DOHH2 (cell line): ENCODE data around the gene DHRS9.

Experiments
- H3F3A ChIP-seq: fragments of 200-600 bp; sonication (generic), shearing (Covaris generic); 2 replicates; pipeline ENCODE4 v1.6.0; 2016; ENCODE audit warnings: antibody characterized with exemption, mild to moderate bottlenecking; ENCODE audit not compliant: control insufficient read depth, insufficient read depth
- H3K27ac ChIP-seq: fragments of 200-600 bp; sonication (generic); 2 replicates; pipeline ENCODE4 v1.5.1; 2014; ENCODE audit warnings: low read depth, mild to moderate bottlenecking, low read length, moderate library complexity
- H3K27me3 ChIP-seq: fragments of 200-600 bp; sonication (generic); 2 replicates; pipeline ENCODE4 v1.6.1; 2014; ENCODE audit warnings: mild to moderate bottlenecking, low read length, mixed read lengths; ENCODE audit not compliant: control insufficient read depth
- H3K36me3 ChIP-seq: fragments of 200-600 bp; sonication (generic); 2 replicates; pipeline ENCODE4 v1.6.1; 2014; ENCODE audit warnings: mild to moderate bottlenecking, low read length, moderate library complexity, mixed read lengths; ENCODE audit not compliant: control insufficient read depth
- H3K4me1 ChIP-seq: fragments of 200-600 bp; sonication (generic); 2 replicates; pipeline ENCODE4 v1.6.1; 2014; ENCODE audit warnings: mild to moderate bottlenecking, low read length, mixed read lengths; ENCODE audit not compliant: control insufficient read depth
- H3K4me2 ChIP-seq: fragments of 200-600 bp; sonication (generic); 2 replicates; pipeline ENCODE4 v1.6.0; 2014; ENCODE audit warnings: mild to moderate bottlenecking, low read length, moderate library complexity
- H3K4me3 ChIP-seq: fragments of 200-600 bp; sonication (generic); 2 replicates; pipeline ENCODE4 v1.5.1; 2014; ENCODE audit warnings: mild to moderate bottlenecking, low read length, mixed read lengths
- H3K79me2 ChIP-seq: fragments of 200-600 bp; sonication (generic); 2 replicates; pipeline ENCODE4 v1.6.1; 2014; ENCODE audit warnings: mild to moderate bottlenecking, low read length, mixed read lengths; ENCODE audit not compliant: control insufficient read depth
- H3K9me2 ChIP-seq: fragments of 200-600 bp; sonication (generic); replicated peaks from 2 replicates; pipeline ENCODE4 v1.6.1; 2014; ENCODE audit warnings: mild to moderate bottlenecking, low read length, mixed read lengths; ENCODE audit not compliant: control insufficient read depth
- H3K9me3 ChIP-seq: fragments of 200-600 bp; sonication (generic); 2 replicates; pipeline ENCODE4 v1.6.1; 2014; ENCODE audit warnings: antibody characterized with exemption, low read length, mixed read lengths; ENCODE audit not compliant: control insufficient read depth, insufficient read depth
- H4K20me1 ChIP-seq: fragments of 200-600 bp; sonication (generic); 2 replicates; pipeline ENCODE4 v1.6.0; 2014; ENCODE audit warnings: low read depth, mild to moderate bottlenecking, antibody characterized with exemption, low read length, moderate library complexity; ENCODE audit not compliant: control insufficient read depth, insufficient read depth
- EZH2phosphoT487 ChIP-seq: fragments of 200-600 bp; sonication (generic); IDR thresholded peaks from 2 replicates; pipeline ENCODE4 v1.6.1; 2017; ENCODE audit warnings: borderline replicate concordance, mild to moderate bottlenecking, antibody characterized with exemption, low read length, moderate library complexity, mixed read lengths
- TF ChIP-seq, protein P1 (sequence below): fragments of 200-600 bp; sonication (generic); IDR thresholded peaks from one replicate; pipeline ENCODE4 v1.5.1; 2014; ENCODE audit warnings: antibody characterized with exemption, mild to moderate bottlenecking, low read depth, low read length; ENCODE audit not compliant: poor library complexity, severe bottlenecking

Gene DHRS9

DNA sequence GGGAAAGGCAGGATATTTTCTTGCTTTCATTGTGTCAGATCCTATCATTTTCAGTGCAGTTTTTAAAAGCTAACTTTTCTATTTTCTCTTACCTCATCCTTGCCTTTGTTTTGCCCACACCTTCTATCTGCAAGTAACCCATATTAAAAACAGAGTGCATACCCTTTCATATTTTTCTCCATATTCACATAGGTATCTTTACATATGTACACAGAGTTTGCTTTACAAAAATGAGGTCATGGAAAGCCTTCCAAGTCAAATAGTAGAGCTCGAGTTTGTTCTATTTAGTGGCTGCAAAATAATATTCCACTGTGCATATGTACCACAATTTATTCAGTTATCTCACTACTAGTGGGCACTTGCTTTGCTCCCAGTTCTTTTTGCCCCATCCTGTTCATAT, 3.9 kb upstream of the DHRS9 start:
- no peaks in the 10 kb centered on the region for H3K9me2 ChIP-seq
- no peaks in the 10 kb centered on the region for H3K36me3 ChIP-seq
- H3K27ac ChIP-seq, result no peak overlapping the region
- peaks cover 11% of the 10 kb centered on the region; the same call in 1 of the 2 replicates for H3K27me3 ChIP-seq
- no peak overlapping the region for H3K4me2 ChIP-seq
- TF ChIP-seq EZH2phosphoT487, result no peak
- TF ChIP-seq, protein P1, sequence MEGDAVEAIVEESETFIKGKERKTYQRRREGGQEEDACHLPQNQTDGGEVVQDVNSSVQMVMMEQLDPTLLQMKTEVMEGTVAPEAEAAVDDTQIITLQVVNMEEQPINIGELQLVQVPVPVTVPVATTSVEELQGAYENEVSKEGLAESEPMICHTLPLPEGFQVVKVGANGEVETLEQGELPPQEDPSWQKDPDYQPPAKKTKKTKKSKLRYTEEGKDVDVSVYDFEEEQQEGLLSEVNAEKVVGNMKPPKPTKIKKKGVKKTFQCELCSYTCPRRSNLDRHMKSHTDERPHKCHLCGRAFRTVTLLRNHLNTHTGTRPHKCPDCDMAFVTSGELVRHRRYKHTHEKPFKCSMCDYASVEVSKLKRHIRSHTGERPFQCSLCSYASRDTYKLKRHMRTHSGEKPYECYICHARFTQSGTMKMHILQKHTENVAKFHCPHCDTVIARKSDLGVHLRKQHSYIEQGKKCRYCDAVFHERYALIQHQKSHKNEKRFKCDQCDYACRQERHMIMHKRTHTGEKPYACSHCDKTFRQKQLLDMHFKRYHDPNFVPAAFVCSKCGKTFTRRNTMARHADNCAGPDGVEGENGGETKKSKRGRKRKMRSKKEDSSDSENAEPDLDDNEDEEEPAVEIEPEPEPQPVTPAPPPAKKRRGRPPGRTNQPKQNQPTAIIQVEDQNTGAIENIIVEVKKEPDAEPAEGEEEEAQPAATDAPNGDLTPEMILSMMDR, result no peak
- no peaks in the 10 kb centered on the region for H3F3A ChIP-seq
- H3K79me2 ChIP-seq, result no peaks in the 10 kb centered on the region
- no peaks in the 10 kb centered on the region for H3K9me3 ChIP-seq
- H4K20me1 ChIP-seq, result no peaks in the 10 kb centered on the region
- H3K4me1 ChIP-seq, result peaks cover 7% of the 10 kb centered on the region; the same call in 1 of the 2 replicates
- no peak overlapping the region for H3K4me3 ChIP-seq

DNA sequence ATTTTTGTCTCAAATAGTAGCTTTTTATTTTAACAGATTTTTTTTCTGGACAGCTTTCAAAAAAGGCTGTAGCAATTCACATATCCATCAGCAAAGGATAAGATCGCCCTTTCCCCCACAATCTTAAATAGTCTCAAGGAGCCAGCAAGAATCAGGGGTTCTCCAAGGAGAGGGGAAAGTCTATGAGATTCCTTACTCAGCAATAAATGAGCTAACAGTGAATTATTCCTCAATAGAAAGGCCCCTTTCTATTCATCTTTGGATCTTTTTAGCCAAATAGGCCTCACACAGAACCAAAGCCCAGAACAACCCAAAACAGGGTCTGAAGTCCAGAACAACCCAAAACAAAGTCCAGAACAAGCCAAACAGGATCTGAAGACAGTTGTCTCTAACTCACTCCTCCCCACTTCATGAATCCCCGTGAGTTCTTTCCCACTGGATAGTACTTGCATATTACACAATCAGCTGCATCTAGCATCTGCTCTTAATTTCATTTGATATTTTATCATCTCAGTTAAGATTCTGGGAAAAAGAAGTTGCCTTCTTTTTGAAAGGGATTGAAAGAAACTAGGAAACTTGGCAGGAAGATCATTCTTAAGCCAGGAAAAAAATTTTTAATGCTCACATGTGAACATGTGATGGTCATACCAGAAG, 3.4 kb upstream of the DHRS9 start:
- H4K20me1 ChIP-seq, result no peaks in the 10 kb centered on the region
- H3K27ac ChIP-seq, result no peak overlapping the region
- peaks cover 7% of the 10 kb centered on the region for H3K4me1 ChIP-seq
- no peak overlapping the region for H3K4me2 ChIP-seq
- H3K36me3 ChIP-seq, result no peaks in the 10 kb centered on the region
- H3F3A ChIP-seq, result no peaks in the 10 kb centered on the region
- no peak overlapping the region for H3K4me3 ChIP-seq
- peaks cover 11% of the 10 kb centered on the region; the same call in 1 of the 2 replicates for H3K27me3 ChIP-seq
- H3K9me3 ChIP-seq, result no peaks in the 10 kb centered on the region
- TF ChIP-seq EZH2phosphoT487, result no peak
- TF ChIP-seq, protein P1, result no peak
- H3K9me2 ChIP-seq, result no peaks in the 10 kb centered on the region
- H3K79me2 ChIP-seq, result no peaks in the 10 kb centered on the region

DNA sequence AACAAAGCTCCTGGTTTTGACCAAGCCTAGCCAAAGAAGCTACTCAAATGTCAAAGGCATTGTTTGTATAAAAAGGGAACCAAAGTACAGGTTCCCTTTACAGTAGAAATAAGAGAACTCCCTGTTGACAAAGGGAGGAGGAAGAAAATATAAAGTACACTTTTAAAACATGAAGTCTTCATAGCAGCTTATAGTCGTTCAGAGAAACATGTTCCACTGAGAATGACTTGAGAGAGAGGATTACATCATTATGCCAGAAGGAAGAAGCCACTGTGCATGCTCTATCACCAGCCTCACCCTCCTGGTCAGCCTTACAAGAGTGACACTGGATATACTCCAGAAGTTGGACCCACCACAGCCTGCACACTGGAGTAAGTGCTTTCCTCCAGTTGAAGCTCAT, 2.5 kb upstream of the DHRS9 start:
- Histone ChIP-seq H3K27ac (no peak overlapping the region), H3K36me3 (no peaks in the 10 kb centered on the region), H3K27me3 (peaks cover 11% of the 10 kb centered on the region; the same call in 1 of the 2 replicates), H3K4me1 (peaks cover 10% of the 10 kb centered on the region), H3K79me2 (no peaks in the 10 kb centered on the region), H3K9me2 (no peaks in the 10 kb centered on the region), H4K20me1 (no peaks in the 10 kb centered on the region), H3K9me3 (no peaks in the 10 kb centered on the region), H3K4me3 (no peak overlapping the region), H3F3A (peaks cover 3% of the 10 kb centered on the region; the same call in 1 of the 2 replicates), H3K4me2 (no peak overlapping the region)
- TF ChIP-seq, protein P1, result no peak
- TF ChIP-seq EZH2phosphoT487, result no peak
